Measurements from ENCODE around the gene MLLT10. TPM values are rescaled to one million over a fixed set of nuclear protein-coding genes. Genes with fewer than 3 reads are reported as not detected.

The MLLT10 gene
- total and polyA plus RNA-seq, 9 of the 15 experiments (the other 6 are each of a cell fraction or from before 2014, with no cell fraction given): 18.8 to 81.4 (median 64.2) TPM

DNA sequence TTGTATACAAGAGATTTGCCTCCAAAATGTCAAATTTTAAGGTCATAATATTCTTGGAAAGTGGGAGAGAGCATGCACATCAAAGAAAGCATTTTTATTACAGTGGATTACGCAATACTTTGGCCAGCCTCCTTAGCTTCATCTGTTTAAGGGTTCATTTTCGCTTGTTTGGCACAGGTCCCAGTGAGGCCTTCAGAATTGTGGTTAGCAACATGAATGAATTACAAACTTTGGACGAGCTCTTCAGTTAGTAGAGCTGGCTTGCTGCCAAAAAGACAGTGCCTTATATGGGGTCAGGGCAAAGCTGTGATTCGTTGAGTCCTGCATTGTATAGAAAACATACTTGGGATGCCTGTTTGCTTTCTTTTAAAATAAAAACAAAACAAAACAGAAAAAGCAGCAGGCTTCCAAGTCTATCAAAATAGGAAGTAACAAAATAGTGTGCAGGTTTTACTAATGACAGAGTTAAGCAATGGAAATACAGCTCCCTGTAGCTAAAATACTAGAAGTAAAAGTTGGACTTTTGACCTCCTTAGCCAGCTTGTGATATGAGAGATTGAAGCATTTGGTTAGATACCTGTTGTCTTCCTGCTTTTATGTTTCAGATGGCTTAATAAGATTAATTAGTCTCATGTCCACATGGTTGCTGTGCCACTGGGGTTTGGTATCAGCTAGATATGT is 190.8 kb downstream of the MLLT10 start (continued):
- TF ChIP-seq FOXK1 (CRISPR knock-in tag; IDR thresholded peaks at IDR 0.05; ENCODE audit: borderline replicate concordance) (no peak), EP300 (IDR thresholded peaks at IDR 0.05; ENCODE audit: low read length) (peak; percentile 49), XRCC3 (IDR thresholded peaks at IDR 0.05) (no peak), ZNF121 (CRISPR knock-in tag; conservative IDR thresholded peaks at IDR 0.05) (no peak), NCOA1 (IDR thresholded peaks at IDR 0.05; ENCODE audit: low read depth) (no peak), SAFB2 (IDR thresholded peaks at IDR 0.05; ENCODE audit: borderline replicate concordance, low read depth, low read length, severe bottlenecking) (no peak), SNIP1 (IDR thresholded peaks at IDR 0.05; ENCODE audit: low read depth) (no peak), NFE2L1 (tag; IDR thresholded peaks at IDR 0.05; ENCODE audit: borderline replicate concordance, low read depth) (no peak), BRF1 (IDR thresholded peaks at IDR 0.05; ENCODE audit: borderline replicate concordance, extremely low read depth, insufficient read length) (no peak), ZNF324 (CRISPR knock-in tag; IDR thresholded peaks at IDR 0.05) (no peak), ZNF134 (CRISPR knock-in tag; conservative IDR thresholded peaks at IDR 0.05) (no peak), FOSL1 (tag; conservative IDR thresholded peaks at IDR 0.05) (peak; percentile 38), NCOR1 (IDR thresholded peaks at IDR 0.05) (0 out of 2 replicates have a peak, but pooled peaks have one; percentile 19), MAFG (tag; conservative IDR thresholded peaks at IDR 0.05) (no peak), MAZ (CRISPR knock-in tag; conservative IDR thresholded peaks at IDR 0.05 in 1 of 2, IDR thresholded peaks at IDR 0.05 in 1 of 2) (no peak), STAT5A (IDR thresholded peaks at IDR 0.05; ENCODE audit: borderline replicate concordance, low read length) (no peak), SPI1 (IDR thresholded peaks at IDR 0.05; ENCODE audit: borderline replicate concordance, low read depth, low read length) (no peak), HNRNPH1 (optimal IDR thresholded peaks at IDR 0.05; ENCODE audit: low read depth, low read length) (no peak)
- TF ChIP-seq, protein P1, sequence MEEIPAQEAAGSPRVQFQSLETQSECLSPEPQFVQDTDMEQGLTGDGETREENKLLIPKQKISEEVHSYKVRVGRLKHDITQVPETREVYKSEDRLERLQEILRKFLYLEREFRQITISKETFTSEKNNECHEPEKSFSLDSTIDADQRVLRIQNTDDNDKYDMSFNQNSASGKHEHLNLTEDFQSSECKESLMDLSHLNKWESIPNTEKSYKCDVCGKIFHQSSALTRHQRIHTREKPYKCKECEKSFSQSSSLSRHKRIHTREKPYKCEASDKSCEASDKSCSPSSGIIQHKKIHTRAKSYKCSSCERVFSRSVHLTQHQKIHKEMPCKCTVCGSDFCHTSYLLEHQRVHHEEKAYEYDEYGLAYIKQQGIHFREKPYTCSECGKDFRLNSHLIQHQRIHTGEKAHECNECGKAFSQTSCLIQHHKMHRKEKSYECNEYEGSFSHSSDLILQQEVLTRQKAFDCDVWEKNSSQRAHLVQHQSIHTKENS (CRISPR knock-in tag; IDR thresholded peaks at IDR 0.05): no peak
- TF ChIP-seq, protein P2, sequence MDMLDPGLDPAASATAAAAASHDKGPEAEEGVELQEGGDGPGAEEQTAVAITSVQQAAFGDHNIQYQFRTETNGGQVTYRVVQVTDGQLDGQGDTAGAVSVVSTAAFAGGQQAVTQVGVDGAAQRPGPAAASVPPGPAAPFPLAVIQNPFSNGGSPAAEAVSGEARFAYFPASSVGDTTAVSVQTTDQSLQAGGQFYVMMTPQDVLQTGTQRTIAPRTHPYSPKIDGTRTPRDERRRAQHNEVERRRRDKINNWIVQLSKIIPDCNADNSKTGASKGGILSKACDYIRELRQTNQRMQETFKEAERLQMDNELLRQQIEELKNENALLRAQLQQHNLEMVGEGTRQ (CRISPR knock-in tag; IDR thresholded peaks at IDR 0.05): no peak
- TF ChIP-seq, protein P3, sequence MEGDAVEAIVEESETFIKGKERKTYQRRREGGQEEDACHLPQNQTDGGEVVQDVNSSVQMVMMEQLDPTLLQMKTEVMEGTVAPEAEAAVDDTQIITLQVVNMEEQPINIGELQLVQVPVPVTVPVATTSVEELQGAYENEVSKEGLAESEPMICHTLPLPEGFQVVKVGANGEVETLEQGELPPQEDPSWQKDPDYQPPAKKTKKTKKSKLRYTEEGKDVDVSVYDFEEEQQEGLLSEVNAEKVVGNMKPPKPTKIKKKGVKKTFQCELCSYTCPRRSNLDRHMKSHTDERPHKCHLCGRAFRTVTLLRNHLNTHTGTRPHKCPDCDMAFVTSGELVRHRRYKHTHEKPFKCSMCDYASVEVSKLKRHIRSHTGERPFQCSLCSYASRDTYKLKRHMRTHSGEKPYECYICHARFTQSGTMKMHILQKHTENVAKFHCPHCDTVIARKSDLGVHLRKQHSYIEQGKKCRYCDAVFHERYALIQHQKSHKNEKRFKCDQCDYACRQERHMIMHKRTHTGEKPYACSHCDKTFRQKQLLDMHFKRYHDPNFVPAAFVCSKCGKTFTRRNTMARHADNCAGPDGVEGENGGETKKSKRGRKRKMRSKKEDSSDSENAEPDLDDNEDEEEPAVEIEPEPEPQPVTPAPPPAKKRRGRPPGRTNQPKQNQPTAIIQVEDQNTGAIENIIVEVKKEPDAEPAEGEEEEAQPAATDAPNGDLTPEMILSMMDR (IDR thresholded peaks at IDR 0.05 in 2 of 3, conservative IDR thresholded peaks at IDR 0.05 in 1 of 3; ENCODE audit: insufficient read depth in 2 of 3, low read depth in 1 of 3, low read length in 3 of 3): no peak
- TF ChIP-seq, protein P4, sequence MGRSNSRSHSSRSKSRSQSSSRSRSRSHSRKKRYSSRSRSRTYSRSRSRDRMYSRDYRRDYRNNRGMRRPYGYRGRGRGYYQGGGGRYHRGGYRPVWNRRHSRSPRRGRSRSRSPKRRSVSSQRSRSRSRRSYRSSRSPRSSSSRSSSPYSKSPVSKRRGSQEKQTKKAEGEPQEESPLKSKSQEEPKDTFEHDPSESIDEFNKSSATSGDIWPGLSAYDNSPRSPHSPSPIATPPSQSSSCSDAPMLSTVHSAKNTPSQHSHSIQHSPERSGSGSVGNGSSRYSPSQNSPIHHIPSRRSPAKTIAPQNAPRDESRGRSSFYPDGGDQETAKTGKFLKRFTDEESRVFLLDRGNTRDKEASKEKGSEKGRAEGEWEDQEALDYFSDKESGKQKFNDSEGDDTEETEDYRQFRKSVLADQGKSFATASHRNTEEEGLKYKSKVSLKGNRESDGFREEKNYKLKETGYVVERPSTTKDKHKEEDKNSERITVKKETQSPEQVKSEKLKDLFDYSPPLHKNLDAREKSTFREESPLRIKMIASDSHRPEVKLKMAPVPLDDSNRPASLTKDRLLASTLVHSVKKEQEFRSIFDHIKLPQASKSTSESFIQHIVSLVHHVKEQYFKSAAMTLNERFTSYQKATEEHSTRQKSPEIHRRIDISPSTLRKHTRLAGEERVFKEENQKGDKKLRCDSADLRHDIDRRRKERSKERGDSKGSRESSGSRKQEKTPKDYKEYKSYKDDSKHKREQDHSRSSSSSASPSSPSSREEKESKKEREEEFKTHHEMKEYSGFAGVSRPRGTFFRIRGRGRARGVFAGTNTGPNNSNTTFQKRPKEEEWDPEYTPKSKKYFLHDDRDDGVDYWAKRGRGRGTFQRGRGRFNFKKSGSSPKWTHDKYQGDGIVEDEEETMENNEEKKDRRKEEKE (IDR thresholded peaks at IDR 0.05; ENCODE audit: borderline replicate concordance in 1 of 2, control insufficient read depth in 1 of 2, low read depth in 2 of 2, low read length in 1 of 2): no peak
